ENCODE results near the gene MRPL23.

GRCh38 chr11:2002807-2003206, 55.7 kb downstream of the MRPL23 start:
- TF ChIP-seq CTCF (optimal IDR thresholded peaks at IDR 0.05 in 1 of 3, IDR thresholded peaks at IDR 0.05 in 1 of 3, conservative IDR thresholded peaks at IDR 0.05 in 1 of 3; ENCODE audit: extremely low read depth in 1 of 3, insufficient read depth in 2 of 3, low read length in 3 of 3) (no peak), EZH2 (IDR thresholded peaks at IDR 0.05; ENCODE audit: low read length) (no peak)

Data from keratinocyte (primary cell).